MM.1S (cell line): ENCODE measurements around the gene MVD.

Source experiments
- DNase-seq: peaks from one replicate; pipeline ENCODE4 v3.0.0-alpha.2; 2015
- H2AFZ ChIP-seq: fragments of 300-600 bp; sonication (generic); 2 replicates; pipeline ENCODE4 v1.6.0; 2016; ENCODE audit warnings: antibody characterized with exemption, low read length
- H3F3A ChIP-seq: fragments of 300-600 bp; sonication (generic); 2 replicates; pipeline ENCODE4 v1.6.1; 2016; ENCODE audit warnings: mild to moderate bottlenecking, antibody characterized with exemption, low read length, moderate library complexity, mixed read lengths; ENCODE audit not compliant: insufficient read depth
- H3K27ac ChIP-seq: fragments of 300-600 bp; sonication (generic); 2 replicates; pipeline ENCODE4 v1.5.1; 2016; ENCODE audit warnings: mild to moderate bottlenecking, low read length
- H3K27me3 ChIP-seq: fragments of 300-600 bp; sonication (generic); replicated peaks from 2 replicates; pipeline ENCODE4 v1.6.0; 2016; ENCODE audit warnings: low read length; ENCODE audit not compliant: insufficient read depth
- H3K36me3 ChIP-seq: fragments of 300-600 bp; sonication (generic); replicated peaks from 2 replicates; pipeline ENCODE4 v1.6.1; 2016; ENCODE audit warnings: mild to moderate bottlenecking, low read length, mixed read lengths; ENCODE audit not compliant: insufficient read depth
- H3K4me1 ChIP-seq: fragments of 300-600 bp; sonication (generic); 2 replicates; pipeline ENCODE4 v1.6.1; 2016; ENCODE audit warnings: low read length, mixed read lengths
- H3K4me2 ChIP-seq: fragments of 300-600 bp; sonication (generic); 2 replicates; pipeline ENCODE4 v1.6.0; 2016; ENCODE audit warnings: low read depth, low read length
- H3K4me3 ChIP-seq: fragments of 300-600 bp; sonication (generic); 2 replicates; pipeline ENCODE4 v1.5.1; 2016; ENCODE audit warnings: low read length, mixed read lengths
- H3K79me2 ChIP-seq: fragments of 300-600 bp; sonication (generic); 2 replicates; pipeline ENCODE4 v1.6.1; 2016; ENCODE audit warnings: mixed run types, low read length, mixed read lengths
- H3K9ac ChIP-seq: fragments of 300-600 bp; sonication (generic); 2 replicates; pipeline ENCODE4 v1.6.1; 2016; ENCODE audit warnings: low read length, mixed read lengths
- H3K9me2 ChIP-seq: fragments of 300-600 bp; sonication (generic); replicated peaks from 2 replicates; pipeline ENCODE4 v1.6.1; 2016; ENCODE audit warnings: mild to moderate bottlenecking, low read length, mixed read lengths; ENCODE audit not compliant: insufficient read depth
- H3K9me3 ChIP-seq: fragments of 300-600 bp; sonication (generic); replicated peaks from 2 replicates; pipeline ENCODE4 v1.6.1; 2016; ENCODE audit warnings: mild to moderate bottlenecking, low read length, mixed read lengths; ENCODE audit not compliant: insufficient read depth
- H4K20me1 ChIP-seq: fragments of 300-600 bp; sonication (generic); 2 replicates; pipeline ENCODE4 v1.6.1; 2016; ENCODE audit warnings: mild to moderate bottlenecking, low read length, moderate library complexity, mixed read lengths; ENCODE audit not compliant: insufficient read depth
- CTCF ChIP-seq: fragments of 300-600 bp; sonication (generic); IDR thresholded peaks from 2 replicates; pipeline ENCODE4 v1.5.1; 2016; ENCODE audit warnings: antibody characterized with exemption, low read length, mixed read lengths
- EZH2 ChIP-seq: fragments of 300-600 bp; sonication (generic); optimal IDR thresholded peaks from 2 replicates; pipeline ENCODE3; 2017; ENCODE audit warnings: low read depth, mild to moderate bottlenecking, antibody characterized with exemption, low read length, mixed read lengths
- EZH2phosphoT487 ChIP-seq: fragments of 300-600 bp; sonication (generic); IDR thresholded peaks from 2 replicates; pipeline ENCODE4 v1.6.1; 2018; ENCODE audit warnings: antibody characterized with exemption, low read length

Gene MVD

DNA sequence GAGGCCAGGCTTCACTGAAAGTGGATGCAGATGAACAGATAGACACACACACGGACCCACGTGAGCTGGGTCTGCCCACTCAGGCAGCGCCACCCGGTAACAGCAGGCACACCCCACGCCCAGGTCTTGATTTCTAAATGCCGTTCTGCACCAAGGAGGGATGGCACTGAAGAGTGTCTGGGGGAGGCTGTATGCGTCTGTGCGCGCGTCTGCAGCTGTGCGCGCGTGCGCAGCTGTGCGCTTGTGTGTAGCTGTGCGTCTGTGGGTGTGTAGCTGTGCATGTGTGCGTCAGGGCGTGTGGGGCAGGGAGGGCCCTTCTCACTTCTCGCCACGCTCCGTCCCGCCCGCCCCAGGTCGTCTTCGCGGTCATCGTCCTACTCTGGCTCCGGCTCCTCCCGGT lies 40.0 kb downstream of the MVD start:
- H4K20me1 ChIP-seq, result no peaks in the 10 kb centered on the region
- no peaks in the 10 kb centered on the region for H3K9me2 ChIP-seq
- H3F3A ChIP-seq, result no peaks in the 10 kb centered on the region
- 0 out of 2 replicates have a peak, but pooled peaks cover 6% of the 10 kb centered on the region for H3K79me2 ChIP-seq
- no peaks in the 10 kb centered on the region for H3K36me3 ChIP-seq
- DNase-seq, result no peak
- H3K27ac ChIP-seq, result no peak overlapping the region
- no peak overlapping the region for H2AFZ ChIP-seq
- no peak overlapping the region for H3K4me2 ChIP-seq
- no peaks in the 10 kb centered on the region for H3K9me3 ChIP-seq
- TF ChIP-seq EZH2phosphoT487 (no peak), CTCF (no peak), EZH2 (no peak)
- H3K9ac ChIP-seq, result no peak overlapping the region
- no peaks in the 10 kb centered on the region for H3K27me3 ChIP-seq
- no peak overlapping the region for H3K4me3 ChIP-seq
- no peaks in the 10 kb centered on the region for H3K4me1 ChIP-seq

- Histone ChIP-seq H4K20me1 (no peaks in the 10 kb centered on the region), H3K4me1 (no peaks in the 10 kb centered on the region), H3K79me2 (0 out of 2 replicates have a peak, but pooled peaks cover 6% of the 10 kb centered on the region), H3F3A (no peaks in the 10 kb centered on the region), H3K9ac (no peak overlapping the region), H3K27ac (no peak overlapping the region), H3K36me3 (no peaks in the 10 kb centered on the region), H3K27me3 (no peaks in the 10 kb centered on the region), H3K9me3 (no peaks in the 10 kb centered on the region), H3K4me3 (no peak overlapping the region), H3K9me2 (no peaks in the 10 kb centered on the region), H2AFZ (no peak overlapping the region), H3K4me2 (no peak overlapping the region)
- DNase-seq, result no peak
- no peak for TF ChIP-seq EZH2phosphoT487
- TF ChIP-seq CTCF, result no peak
- TF ChIP-seq EZH2, result no peak
Observed at GRCh38 chr16:88622125-88622524, 40.8 kb downstream of the MVD start.

DNA sequence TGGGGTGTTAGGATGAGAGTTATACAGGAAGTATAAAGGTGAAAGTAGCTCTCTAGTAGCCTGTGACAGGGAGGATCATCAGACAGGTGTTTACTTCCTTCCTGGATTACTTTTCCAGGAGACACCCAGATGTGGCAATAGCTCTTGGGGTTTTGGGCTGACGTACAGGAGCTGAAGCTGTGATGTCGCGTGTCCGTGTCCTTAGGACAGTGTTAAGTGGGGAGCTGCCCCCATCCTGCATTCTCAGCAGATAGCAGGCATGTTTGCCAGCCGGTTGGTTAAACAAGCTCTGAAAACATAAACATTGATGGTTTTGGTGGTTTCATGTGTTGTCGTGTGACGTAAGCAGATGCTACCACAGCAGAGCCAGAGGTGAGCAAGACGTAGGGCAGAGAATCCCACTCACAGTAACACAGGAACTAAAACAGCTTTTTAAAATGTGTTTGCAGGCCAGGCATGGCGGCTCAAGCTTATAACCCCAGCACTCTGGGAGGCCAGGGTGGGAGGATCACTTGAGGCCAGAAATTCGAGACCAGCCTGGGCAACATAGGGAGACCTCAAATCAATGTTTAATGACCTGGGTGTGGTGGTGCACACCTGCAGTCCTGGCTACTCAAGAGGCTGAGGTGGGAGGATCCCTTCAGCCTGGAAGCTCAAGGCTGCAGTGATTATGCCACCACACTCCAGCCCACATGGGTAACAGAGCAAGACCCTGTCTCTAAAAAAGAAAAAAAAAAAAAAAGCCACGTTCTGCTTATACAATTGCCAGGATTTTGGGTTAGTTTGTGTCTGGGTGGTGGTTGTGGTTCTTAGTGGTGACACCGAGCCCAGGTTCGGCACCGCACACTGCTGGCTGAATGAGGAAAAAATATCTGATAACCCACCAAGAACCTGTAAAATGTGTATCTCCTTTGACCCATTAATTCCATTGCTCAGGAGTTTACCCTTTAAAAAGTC lies 42.8 kb downstream of the MVD start:
- Histone ChIP-seq H3K9me3 (no peaks in the 10 kb centered on the region), H3K36me3 (no peaks in the 10 kb centered on the region), H3K4me3 (no peak overlapping the region), H3K27ac (no peak overlapping the region), H3K79me2 (peaks cover 11% of the 10 kb centered on the region; the same call in 1 of the 2 replicates), H2AFZ (no peak overlapping the region), H4K20me1 (no peaks in the 10 kb centered on the region), H3K9ac (no peak overlapping the region), H3K9me2 (no peaks in the 10 kb centered on the region), H3K4me1 (no peaks in the 10 kb centered on the region), H3F3A (no peaks in the 10 kb centered on the region), H3K27me3 (no peaks in the 10 kb centered on the region), H3K4me2 (no peak overlapping the region)
- no peak for DNase-seq
- TF ChIP-seq CTCF, result no peak
- no peak for TF ChIP-seq EZH2
- no peak for TF ChIP-seq EZH2phosphoT487
